AG04450 (cell line): ENCODE data around the gene CPVL. TPM values are rescaled to one million over a fixed set of nuclear protein-coding genes. Genes with fewer than 3 reads are reported as not detected.
"Not testable (repeated sequence)": the region's sequence is repeated elsewhere in the genome, so short reads cannot be mapped to it uniquely, and the experiment has no call there.

ENCODE experiments used
- CTCF ChIA-PET: fragments of 300-600, 350-600 bp; formaldehyde crosslinking; extraction: SDS; loops from one replicate; lab custom pipeline; 2022; ENCODE audit warnings: antibody characterized with exemption, inconsistent platforms; lab: Charles Lee
- POLR2A ChIA-PET: fragments of 350-600 bp; formaldehyde crosslinking; extraction: SDS; loops from one replicate; lab custom pipeline; 2021; ENCODE audit warnings: antibody characterized with exemption, inconsistent platforms; lab: Yijun Ruan, JAX
- DNase-seq: peaks from one replicate; pipeline ENCODE4 v3.0.0-alpha.2; 2011; ENCODE audit warnings: low read depth, low spot score
- H3K27ac ChIP-seq: one replicate; pipeline ENCODE4 v1.5.1; 2012; ENCODE audit warnings: low read depth, low read length, control low read depth
- H3K27me3 ChIP-seq: one replicate; pipeline ENCODE4 v1.6.0; 2012; ENCODE audit warnings: low read length; ENCODE audit not compliant: control insufficient read depth, insufficient read depth
- H3K4me3 ChIP-seq: 2 replicates; pipeline ENCODE4 v1.5.1; 2011; ENCODE audit warnings: mild to moderate bottlenecking, low read depth, low read length, control low read depth
- H3K9me3 ChIP-seq: 2 replicates; pipeline ENCODE4 v1.5.1; 2012; ENCODE audit warnings: low read length; ENCODE audit not compliant: control insufficient read depth, insufficient read depth
- CTCF ChIP-seq: IDR thresholded peaks from 2 replicates; pipeline ENCODE4 v1.5.1; 2011; ENCODE audit warnings: low read depth, low read length, control low read depth, inconsistent platforms
- polyA plus RNA-seq: library from polyadenylated mRNA; depleted of rRNA; stranded (reverse); fragments of >200 nt; gene quantifications from 2 replicates; pipeline ENCODE4 v1.2.3, GENCODE V29; 2011

Gene CPVL
- polyA plus RNA-seq, 1 experiment = not detected

GRCh38 chr7:29116361-29117200, 29.8 kb downstream of the CPVL start:
- CTCF ChIA-PET = interaction anchor here (1.2 to 3.1 kb wide), 4 partner anchors 10 to 292 kb away, joined by 4 to 23 read pairs (median 17); no protein-coding TSS in a partner anchor
- no peak for DNase-seq

DNA sequence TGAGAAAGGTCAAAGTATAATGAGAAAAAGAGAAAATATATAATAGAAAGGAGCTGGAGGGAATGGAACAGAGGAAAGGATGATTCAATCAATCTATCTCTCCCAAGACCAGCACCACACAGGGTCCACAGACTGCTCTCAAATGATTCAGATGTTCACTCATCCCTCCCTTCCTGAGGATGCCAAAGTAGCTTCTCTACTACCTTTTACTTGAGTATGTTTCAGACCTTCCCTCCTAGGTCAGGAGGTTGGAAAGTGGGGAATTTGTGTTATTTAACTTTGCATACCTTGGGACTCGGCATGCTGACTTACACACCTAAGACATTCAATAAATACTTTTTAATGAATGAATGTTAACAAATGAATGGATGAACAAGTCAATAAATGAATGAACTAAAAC, 30.6 kb downstream of the CPVL start:
- Histone ChIP-seq H3K4me3 (no peak overlapping the region), H3K27me3 (no peaks in the 10 kb centered on the region), H3K27ac (no peak overlapping the region), H3K9me3 (no peaks in the 10 kb centered on the region)
- no peak for TF ChIP-seq CTCF
- ChIA-PET POLR2A (no interaction called here), CTCF (no interaction called here)
- DNase-seq = no peak

More at GRCh38 chr7:29116361-29117200, 29.8 kb downstream of the CPVL start:
- Histone ChIP-seq H3K4me3 (no peak overlapping the region), H3K9me3 (no peaks in the 10 kb centered on the region), H3K27ac (no peak overlapping the region), H3K27me3 (no peaks in the 10 kb centered on the region)
- TF ChIP-seq CTCF = no peak
- POLR2A ChIA-PET = no interaction called here

DNA sequence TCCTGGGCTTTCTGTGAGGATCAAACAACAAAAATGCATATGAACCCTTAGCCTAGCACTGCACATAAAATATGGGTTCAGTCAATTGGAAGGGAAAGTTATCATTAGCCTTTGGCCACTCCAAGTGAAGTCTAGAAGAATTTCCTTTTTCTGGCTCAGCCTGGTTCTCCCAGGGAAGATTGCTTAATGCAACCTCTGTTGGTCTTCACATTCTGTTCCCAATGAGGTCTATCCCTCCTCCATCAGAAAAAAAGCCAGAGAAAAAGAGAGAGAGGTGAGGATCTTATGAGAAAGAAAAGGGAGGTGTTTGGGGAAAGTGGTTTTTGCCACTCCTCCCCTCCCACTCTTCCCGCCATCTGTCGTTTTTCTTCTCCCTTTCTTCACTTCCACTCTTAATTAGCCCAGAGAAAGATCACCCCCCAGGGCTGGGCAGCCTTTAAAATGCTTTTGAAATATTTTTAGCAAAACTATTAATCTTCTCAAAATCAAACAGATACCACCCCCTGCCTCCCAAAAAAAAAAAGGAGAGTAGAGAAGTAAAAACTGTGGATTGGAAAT, 31.1 kb downstream of the CPVL start:
- POLR2A ChIA-PET = no interaction called here

DNA sequence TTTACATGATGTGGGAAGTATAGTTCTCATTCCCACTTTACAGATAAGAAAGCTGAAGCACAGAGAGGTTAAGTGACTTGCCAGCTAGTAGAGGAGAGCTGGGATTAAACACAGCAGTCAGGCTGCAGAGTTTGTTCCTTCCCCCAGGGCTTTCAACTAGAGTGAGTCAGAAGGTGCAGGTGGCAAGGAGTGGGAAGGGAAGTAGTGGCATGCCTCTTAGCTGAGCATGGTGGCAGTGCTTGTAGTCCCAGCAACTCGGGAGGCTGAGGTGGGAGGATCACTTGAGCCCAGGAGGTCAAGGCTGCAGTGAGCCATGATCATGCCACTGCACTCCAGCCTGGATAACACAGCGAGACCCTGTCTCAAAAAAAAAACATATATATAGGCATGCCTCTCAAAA, 32.1 kb downstream of the CPVL start:
- CTCF ChIA-PET = interaction anchor here (0.8 to 26.2 kb wide), 3 partner anchors 190 to 295 kb away, joined by 3 to 930 read pairs (median 9); no protein-coding TSS in a partner anchor
- H3K4me3 ChIP-seq, POLR2A ChIA-PET, DNase-seq, H3K27ac ChIP-seq, H3K9me3 ChIP-seq, H3K27me3 ChIP-seq: not testable (repeated sequence)

More for the DNA sequence above, 31.1 kb downstream of the CPVL start:
- Histone ChIP-seq H3K9me3 (no peaks in the 10 kb centered on the region), H3K27ac (no peak overlapping the region), H3K4me3 (no peak overlapping the region), H3K27me3 (no peaks in the 10 kb centered on the region)
- TF ChIP-seq CTCF = no peak
- CTCF ChIA-PET = no interaction called here
- DNase-seq = no peak

GRCh38 chr7:29113384-29114102, 32.8 kb downstream of the CPVL start:
- no peak for TF ChIP-seq CTCF
- CTCF ChIA-PET = interaction anchor here (0.5 to 26.2 kb wide), 5 partner anchors 9 to 842 kb away, joined by 3 to 930 read pairs (median 6); no protein-coding TSS in a partner anchor
- no peak for DNase-seq
- Histone ChIP-seq H3K4me3 (no peak overlapping the region), H3K27ac (no peak overlapping the region), H3K9me3 (no peaks in the 10 kb centered on the region), H3K27me3 (peaks cover 8% of the 10 kb centered on the region)
- POLR2A ChIA-PET = no interaction called here
